Progenitor cell of endocrine pancreas (in vitro differentiated cells): Measurements from ENCODE around the gene TMEM43. TPM values are rescaled to one million over a fixed set of nuclear protein-coding genes. Genes with fewer than 3 reads are reported as not detected.
A peak's percentile ranks its signal among the peaks of the same experiment; 100 is the strongest.
"Not testable (repeated sequence)": the region's sequence is repeated elsewhere in the genome, so short reads cannot be mapped to it uniquely, and the experiment has no call there.

ENCODE experiments used
- DNase-seq: peaks from one replicate; pipeline ENCODE4 v3.0.0; 2021; ENCODE audit warnings: low spot score; ENCODE audit not compliant: unreplicated experiment
- H3K27ac Mint-ChIP-seq: 2 replicates; pipeline ENCODE4 v1.8.0; 2021; ENCODE audit warnings: mild to moderate bottlenecking, moderate library complexity, mixed read lengths
- H3K27me3 Mint-ChIP-seq: 2 replicates; pipeline ENCODE4 v1.8.0; 2021; ENCODE audit warnings: mixed read lengths
- H3K36me3 Mint-ChIP-seq: 2 replicates; pipeline ENCODE4 v1.8.0; 2022; ENCODE audit warnings: mixed read lengths; ENCODE audit not compliant: insufficient read depth
- H3K4me1 Mint-ChIP-seq: 2 replicates; pipeline ENCODE4 v1.8.0; 2021; ENCODE audit warnings: low read depth, mixed read lengths
- H3K4me3 Mint-ChIP-seq: 2 replicates; pipeline ENCODE4 v1.8.0; 2021; ENCODE audit warnings: low read depth, mild to moderate bottlenecking, moderate library complexity, mixed read lengths
- H3K9me3 Mint-ChIP-seq: 2 replicates; pipeline ENCODE4 v1.8.0; 2021; ENCODE audit warnings: low read depth, mixed read lengths
- total RNA-seq: library from RNA; stranded (reverse); gene quantifications from 2 replicates; pipeline ENCODE4 v1.2.1, GENCODE V29; 2021
- TF ChIP-seq, protein P1 (sequence below): fragments of 200-600 bp; sonication (generic); IDR thresholded peaks from one replicate; pipeline ENCODE4 v1.5.0; 2021; ENCODE audit warnings: antibody characterized with exemption, mild to moderate bottlenecking; ENCODE audit not compliant: unreplicated experiment

Gene TMEM43
- total RNA-seq, 1 donor from 2014 or later = 40.0 TPM

- Mint-ChIP-seq H3K4me3 (no peak overlapping the region), H3K4me1 (peaks cover 11% of the 10 kb centered on the region), H3K27me3 (no peaks in the 10 kb centered on the region), H3K27ac (peak overlapping the region; percentile 5), H3K9me3 (no peaks in the 10 kb centered on the region), H3K36me3 (peaks cover 13% of the 10 kb centered on the region)
- TF ChIP-seq, protein P1, sequence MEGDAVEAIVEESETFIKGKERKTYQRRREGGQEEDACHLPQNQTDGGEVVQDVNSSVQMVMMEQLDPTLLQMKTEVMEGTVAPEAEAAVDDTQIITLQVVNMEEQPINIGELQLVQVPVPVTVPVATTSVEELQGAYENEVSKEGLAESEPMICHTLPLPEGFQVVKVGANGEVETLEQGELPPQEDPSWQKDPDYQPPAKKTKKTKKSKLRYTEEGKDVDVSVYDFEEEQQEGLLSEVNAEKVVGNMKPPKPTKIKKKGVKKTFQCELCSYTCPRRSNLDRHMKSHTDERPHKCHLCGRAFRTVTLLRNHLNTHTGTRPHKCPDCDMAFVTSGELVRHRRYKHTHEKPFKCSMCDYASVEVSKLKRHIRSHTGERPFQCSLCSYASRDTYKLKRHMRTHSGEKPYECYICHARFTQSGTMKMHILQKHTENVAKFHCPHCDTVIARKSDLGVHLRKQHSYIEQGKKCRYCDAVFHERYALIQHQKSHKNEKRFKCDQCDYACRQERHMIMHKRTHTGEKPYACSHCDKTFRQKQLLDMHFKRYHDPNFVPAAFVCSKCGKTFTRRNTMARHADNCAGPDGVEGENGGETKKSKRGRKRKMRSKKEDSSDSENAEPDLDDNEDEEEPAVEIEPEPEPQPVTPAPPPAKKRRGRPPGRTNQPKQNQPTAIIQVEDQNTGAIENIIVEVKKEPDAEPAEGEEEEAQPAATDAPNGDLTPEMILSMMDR = no peak
- no peak for DNase-seq
Observed at GRCh38 chr3:14120111-14120920, 4.5 kb upstream of the TMEM43 start.

- H3K27ac Mint-ChIP-seq, H3K4me3 Mint-ChIP-seq, H3K9me3 Mint-ChIP-seq, H3K27me3 Mint-ChIP-seq, DNase-seq: not testable (repeated sequence)
- Mint-ChIP-seq H3K4me1 (peaks cover 16% of the 10 kb centered on the region), H3K36me3 (peaks cover 13% of the 10 kb centered on the region)
Observed at GRCh38 chr3:14120921-14121448, 3.9 kb upstream of the TMEM43 start.

- TF ChIP-seq, protein P1 = no peak
- Mint-ChIP-seq H3K36me3 (peaks cover 13% of the 10 kb centered on the region), H3K4me3 (peak overlapping the region; percentile 92), H3K9me3 (no peaks in the 10 kb centered on the region), H3K27ac (no peak overlapping the region), H3K4me1 (peaks cover 19% of the 10 kb centered on the region), H3K27me3 (no peaks in the 10 kb centered on the region)
- DNase-seq = no peak
Observed at GRCh38 chr3:14121859-14122258, 3.0 kb upstream of the TMEM43 start.

- no peaks in the 10 kb centered on the region for H3K9me3 Mint-ChIP-seq
- no peaks in the 10 kb centered on the region for H3K27me3 Mint-ChIP-seq
- H3K4me3 Mint-ChIP-seq = peak overlapping the region; percentile 92
- H3K4me1 Mint-ChIP-seq = peaks cover 19% of the 10 kb centered on the region
- TF ChIP-seq, protein P1 = no peak
- peaks cover 13% of the 10 kb centered on the region for H3K36me3 Mint-ChIP-seq
- H3K27ac Mint-ChIP-seq = no peak overlapping the region
- no peak for DNase-seq
Observed at GRCh38 chr3:14122301-14122700, 2.6 kb upstream of the TMEM43 start.

DNA sequence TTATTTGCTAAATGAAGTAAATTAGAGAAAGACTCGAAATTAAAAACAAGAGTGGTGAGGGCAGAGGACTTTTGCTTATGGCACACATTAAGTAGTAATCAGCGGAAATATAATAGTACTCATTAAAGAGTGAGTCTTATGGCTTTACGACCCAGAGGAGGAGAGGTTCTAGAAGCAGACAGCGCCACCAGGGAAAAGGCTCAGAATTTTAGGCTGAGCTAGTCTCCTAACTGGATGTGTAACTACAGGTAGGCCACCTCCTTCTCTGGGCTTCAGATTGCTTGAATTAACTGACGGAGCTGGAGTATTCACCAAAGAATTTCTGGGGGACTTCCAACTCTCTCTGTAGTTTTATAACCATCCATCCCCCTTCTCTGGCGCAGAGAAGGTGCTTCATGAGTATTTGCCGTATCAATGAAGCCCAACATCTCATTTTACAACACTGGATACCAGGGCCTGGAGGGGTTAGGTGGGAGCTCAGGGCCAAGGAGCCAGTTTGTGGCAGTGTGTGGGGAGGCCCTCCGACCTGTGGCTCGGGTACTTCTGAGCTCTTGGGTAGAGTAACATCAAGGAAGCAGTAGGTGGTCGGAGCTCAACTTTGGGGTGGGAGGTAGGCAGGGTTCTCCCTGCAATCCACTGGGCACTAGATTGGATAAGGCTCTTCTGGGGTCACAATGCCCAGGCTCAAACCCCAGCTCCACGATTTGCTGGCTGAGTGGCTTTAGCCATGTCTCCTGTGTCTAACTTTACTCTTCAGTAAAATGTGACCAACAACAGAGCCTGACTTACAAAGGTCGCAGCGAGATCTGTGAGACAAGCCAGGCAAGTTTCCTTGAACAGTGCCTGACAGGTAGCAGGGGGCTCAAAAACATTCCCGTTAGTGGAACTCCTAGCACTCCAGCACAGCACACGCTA is 1.3 kb upstream of the TMEM43 start:
- TF ChIP-seq, protein P1 = no peak
- Mint-ChIP-seq H3K4me3 (peak overlapping the region; percentile 92), H3K9me3 (no peaks in the 10 kb centered on the region), H3K27me3 (no peaks in the 10 kb centered on the region), H3K4me1 (peaks cover 19% of the 10 kb centered on the region), H3K36me3 (peaks cover 16% of the 10 kb centered on the region), H3K27ac (peak overlapping the region; percentile 94)
- DNase-seq = no peak
